ENCODE measurements around the gene SNX21. TPM values are rescaled to one million over a fixed set of nuclear protein-coding genes. Genes with fewer than 3 reads are reported as not detected.

Gene SNX21
- polyA plus RNA-seq, 4 donors = 11.3 to 22.4 (median 17.5) TPM

DNA sequence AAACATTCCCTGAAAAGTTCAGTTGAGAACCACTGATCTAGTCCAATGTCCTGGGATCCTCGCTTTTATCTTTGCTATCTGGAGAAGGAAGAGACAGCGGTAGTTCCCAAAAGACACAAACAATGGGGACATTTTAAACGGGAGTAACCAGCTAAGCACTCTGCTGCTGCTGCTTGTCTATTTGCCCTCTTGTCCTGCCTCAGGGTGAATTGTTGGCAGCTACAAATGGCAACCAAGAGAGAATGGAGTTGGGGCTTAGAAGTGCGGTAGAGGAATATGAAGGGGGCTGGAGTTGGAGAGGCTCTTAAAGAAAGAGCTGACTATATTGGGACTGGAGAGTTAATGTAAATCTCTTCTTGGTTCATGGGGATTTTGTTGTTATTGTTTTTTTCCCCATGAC, 41.0 kb downstream of the SNX21 start:
- DNase-seq (ENCODE audit: low read depth in 4 of 4, low spot score in 2 of 4) = no peak

DNA sequence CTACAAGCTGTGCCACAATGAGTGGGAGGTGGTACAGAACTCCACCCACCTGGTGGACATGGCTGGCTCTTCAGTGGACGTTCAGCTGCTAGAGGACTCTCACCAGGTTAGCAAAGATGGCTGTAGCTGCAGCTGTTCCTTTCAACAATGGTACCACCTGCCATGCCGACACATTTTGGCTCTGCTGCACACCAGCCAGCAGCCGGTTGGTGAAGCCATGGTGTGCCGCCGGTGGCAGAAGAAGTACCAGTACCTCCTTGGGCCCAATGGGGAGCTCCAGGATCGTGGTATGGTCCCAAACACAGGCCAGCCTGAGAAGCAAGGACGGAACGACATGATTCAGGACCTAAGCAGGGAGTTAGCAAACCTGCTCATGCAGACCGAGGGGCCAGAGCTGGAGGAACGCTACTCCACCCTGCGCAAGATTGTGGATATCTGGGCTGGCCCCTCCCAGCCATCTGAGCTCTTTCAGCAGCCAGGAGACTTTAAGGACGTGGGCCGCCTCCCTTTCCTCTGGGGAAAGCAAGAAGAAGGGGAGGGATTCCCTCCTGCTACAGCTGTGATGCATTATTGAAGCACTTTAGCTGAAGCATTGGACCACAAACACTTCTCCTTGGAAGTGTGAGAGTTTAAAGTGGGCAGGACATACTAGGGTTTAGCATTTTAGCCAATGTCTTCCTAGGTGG, 44.6 kb downstream of the SNX21 start:
- DNase-seq (ENCODE audit: low read depth in 4 of 4, low spot score in 2 of 4) = no peak

DNA sequence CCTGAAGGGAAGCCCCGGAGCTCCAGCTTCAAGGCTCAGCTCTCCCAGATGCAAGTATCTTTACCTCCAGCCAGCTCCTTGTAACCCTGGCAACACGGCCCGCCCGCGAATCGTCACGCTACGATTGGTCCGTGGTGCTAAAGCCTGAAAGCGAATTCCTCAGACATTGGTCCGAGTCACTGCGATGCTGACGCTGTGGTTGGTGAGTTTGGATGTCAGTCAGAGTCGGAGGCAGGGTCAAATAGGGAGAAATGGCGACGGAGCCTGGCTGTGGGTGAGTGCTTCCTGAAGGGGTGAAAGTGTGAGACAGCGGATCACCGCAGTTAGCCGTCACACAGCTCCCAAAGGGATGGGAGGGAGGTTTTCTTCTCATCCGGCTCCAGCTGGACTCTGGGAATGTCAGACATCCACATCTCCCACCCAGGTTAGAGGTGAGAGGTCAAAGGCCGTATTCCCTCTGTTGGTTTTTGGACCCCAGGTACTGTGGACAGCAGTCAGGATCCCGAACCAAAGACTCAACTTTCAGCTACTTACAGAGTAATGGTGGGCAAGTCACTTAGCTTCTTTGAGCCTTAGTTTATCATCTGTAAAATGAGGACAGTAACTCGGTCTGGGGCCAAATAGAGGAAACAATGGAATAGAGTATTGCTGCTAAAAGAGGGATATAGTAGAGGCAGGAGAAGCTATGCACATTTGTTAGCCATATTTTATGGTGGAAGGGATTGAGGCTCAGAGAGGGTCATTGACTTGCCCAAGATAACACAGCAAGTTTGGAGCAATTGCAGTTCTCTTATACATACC, 47.6 kb downstream of the SNX21 start, which contains the start of gene ZSWIM1:
Gene ZSWIM1, plus strand, starts transcription at position 240 of the 801 bp plus-strand sequence. CDS start 1,366 bp downstream, outside the sequence.
- DNase-seq (ENCODE audit: low read depth in 4 of 4, low spot score in 2 of 4) = peak; percentile 97 to 100 (median 98)

DNA sequence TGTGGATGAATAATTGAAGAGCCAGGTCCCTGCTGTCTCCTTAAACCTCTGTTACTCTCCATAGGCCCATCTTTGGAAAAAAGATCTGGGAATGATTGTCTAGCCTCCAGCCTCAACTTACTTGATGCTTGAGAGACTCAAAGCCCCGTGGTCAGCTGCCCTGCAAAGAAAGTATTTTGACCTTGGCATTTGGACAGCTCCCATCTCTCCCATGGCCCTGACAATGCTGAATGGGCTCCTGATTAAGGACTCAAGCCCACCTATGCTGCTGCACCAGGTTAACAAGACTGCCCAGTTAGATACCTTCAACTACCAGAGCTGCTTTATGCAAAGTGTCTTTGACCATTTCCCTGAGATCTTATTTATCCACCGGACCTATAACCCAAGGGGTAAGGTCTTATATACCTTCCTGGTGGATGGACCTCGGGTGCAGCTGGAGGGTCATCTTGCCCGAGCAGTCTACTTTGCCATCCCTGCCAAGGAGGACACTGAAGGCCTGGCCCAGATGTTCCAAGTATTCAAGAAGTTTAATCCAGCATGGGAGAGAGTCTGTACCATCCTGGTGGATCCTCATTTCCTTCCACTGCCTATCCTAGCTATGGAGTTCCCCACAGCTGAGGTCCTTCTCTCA, 49.0 kb downstream of the SNX21 start:
- no peak for DNase-seq (ENCODE audit: low read depth in 4 of 4, low spot score in 2 of 4)

DNA sequence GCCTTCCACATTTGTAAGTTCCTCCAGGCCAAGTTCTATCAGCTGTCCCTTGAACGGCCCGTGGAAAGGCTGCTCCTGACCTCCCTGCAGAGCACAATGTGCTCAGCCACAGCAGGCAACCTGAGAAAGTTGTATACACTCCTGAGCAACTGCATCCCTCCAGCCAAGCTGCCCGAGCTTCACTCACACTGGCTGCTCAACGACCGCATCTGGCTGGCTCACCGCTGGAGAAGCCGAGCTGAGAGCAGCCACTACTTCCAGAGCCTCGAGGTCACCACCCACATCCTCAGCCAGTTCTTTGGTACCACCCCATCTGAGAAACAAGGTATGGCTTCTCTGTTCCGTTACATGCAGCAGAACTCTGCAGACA, 49.5 kb downstream of the SNX21 start:
- no peak for DNase-seq (ENCODE audit: low read depth in 4 of 4, low spot score in 2 of 4)

DNA sequence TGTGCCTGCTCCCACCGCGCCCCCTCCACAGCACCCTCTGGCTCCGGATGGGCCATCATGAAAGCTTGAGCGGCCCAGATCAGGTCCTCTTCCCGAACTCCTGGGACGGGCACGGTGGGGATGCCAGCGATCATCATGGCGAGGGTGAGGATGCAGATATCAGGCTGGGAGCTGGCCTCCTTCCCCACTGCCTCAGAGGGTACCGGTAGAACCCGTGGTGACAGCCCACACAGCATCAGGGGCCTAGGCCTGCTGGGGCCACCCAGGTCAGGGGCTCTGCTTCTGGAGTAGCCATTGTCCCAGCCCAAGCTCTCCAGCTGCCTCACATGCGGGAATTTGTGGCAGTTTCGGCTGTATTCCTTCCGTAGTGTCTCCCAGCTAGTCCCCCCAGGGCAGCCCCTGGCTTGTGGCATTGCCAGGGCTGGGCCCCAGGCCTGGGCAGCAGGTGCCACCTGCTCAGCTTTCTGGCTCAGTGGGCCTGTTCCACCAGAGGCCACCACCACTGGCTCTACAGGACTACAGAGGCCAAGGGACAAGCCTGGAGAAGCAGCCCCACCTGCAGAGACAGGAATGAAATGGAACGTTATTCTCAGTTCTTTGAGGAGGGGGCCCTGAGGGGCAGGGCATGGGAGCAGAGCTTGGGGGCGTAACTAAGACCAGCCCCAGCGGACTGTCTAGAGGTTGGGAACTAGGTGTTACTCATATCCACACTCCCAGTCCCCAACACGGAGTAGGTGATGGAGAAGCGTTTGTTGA, 53.2 kb downstream of the SNX21 start:
- DNase-seq (ENCODE audit: low read depth in 4 of 4, low spot score in 2 of 4) = no peak

DNA sequence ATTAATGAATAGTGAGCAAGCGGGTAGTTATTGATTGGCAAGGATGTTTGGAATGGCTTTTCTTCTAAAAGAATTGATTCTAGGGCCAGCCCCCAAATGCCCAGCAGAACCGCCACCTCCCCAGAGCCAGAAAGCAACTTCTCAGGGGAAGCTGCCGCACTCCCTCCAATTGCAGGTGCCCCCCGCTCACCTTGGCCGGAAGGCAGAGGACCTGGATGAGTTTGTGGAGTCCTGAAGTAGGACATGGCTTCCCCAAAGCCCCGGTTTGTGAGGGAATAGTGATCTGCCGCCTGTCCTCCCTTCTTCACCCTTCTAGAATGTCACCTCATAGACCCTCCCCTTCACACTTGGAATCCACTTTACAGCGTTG, 53.7 kb downstream of the SNX21 start, which contains the start of gene SPATA25:
Gene SPATA25, minus strand, starts transcription at position 277 of the 370 bp plus-strand sequence. Its CDS starts 32 bp downstream, at position 245.
- DNase-seq (ENCODE audit: low read depth in 4 of 4, low spot score in 2 of 4) = no peak

DNA sequence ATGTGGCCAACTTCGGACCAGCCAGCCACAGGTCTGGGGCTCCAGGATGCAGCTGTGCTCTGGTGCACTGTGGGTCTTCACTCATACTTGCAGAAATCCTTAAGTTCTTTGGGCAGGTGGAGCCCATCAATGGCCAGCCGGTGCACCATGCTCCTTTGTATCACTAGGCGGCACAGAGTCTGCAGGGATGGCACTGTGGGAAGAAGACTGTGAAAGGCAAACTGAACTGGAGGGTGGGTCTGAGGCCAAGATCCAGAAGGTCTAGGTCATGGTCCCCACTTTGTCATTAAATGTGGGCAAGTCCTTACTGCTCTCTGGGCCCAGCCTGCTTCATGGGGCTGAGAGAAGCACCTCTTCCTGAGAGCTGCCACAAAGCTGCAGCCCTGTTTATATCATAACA, 55.1 kb downstream of the SNX21 start:
- DNase-seq (ENCODE audit: low read depth in 4 of 4, low spot score in 2 of 4) = no peak

DNA sequence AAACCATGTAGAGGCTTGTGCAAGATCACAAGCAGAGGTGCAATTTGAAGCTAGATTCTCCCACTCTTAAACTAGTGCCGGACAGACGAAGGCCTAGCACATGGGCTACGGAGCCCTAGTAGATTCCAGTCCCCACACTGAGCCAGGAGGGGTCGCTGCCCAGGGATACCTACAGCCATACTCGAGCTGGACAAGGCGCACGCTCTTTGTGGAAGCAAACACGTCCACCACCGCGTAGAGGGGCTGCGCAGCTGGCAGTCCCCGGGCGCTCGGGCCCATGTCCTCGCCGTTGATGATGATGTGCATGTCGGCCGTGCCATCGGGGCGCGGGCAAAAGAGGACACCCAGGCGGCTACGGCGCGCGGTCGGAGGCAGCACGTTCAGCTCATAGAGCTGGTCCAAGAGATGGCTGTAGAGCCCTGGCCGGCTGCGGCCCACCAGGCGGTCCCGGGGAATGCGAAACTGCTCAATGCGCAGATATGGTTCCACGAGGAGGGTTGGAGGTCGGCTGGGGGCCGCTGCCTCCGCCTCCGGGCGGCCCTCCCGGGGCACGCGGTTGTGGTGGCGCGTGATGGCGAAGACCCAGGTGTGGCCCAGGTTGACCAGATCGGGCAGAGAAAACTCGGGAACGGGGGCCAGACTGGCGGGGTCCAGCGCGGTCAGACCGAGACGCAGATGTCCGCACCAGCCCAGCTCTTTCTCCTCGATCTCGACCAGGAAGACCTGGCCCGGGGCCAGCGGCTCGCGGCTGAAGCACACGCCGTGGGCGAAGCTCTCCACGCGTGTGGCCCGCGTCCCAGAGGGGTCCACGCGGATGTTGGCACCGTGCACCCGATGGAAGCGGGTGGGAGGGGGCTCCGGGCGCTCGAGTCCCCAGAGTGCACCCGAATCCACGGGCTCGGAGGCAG, 56.7 kb downstream of the SNX21 start:
- DNase-seq (ENCODE audit: low read depth in 4 of 4, low spot score in 2 of 4) = peak; percentile 37 to 83 (median 71)

DNA sequence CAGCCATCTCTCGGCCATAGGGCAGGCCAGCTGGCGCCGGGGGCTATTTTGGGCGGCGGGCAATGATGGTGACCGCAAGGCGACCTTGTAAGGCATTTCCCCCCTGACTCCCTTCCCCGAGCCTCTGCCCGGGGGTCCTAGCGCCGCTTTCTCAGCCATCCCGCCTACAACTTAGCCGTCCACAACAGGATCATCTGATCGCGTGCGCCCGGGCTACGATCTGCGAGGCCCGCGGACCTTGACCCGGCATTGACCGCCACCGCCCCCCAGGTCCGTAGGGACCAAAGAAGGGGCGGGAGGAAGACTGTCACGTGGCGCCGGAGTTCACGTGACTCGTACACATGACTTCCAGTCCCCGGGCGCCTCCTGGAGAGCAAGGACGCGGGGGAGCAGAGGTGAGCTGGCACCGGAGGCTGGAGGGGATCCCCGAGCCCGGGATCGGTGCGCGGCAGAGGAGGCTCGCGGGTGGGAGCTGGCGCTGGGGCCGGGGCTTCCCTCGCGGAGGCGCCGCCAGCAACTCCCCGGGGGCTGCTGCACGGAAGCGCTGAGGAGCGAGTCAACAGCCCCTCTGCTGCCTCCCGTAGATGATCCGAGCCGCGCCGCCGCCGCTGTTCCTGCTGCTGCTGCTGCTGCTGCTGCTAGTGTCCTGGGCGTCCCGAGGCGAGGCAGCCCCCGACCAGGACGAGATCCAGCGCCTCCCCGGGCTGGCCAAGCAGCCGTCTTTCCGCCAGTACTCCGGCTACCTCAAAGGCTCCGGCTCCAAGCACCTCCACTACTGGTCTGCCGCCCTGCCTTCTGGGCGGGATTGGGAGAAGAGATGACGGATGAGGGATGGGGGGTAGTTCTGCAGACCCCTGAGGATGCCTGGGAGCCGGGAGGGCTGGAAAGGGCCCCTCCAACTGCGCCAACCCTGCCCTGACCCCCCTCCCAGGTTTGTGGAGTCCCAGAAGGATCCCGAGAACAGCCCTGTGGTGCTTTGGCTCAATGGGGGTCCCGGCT, 57.7 kb downstream of the SNX21 start, which contains the start of the genes CTSA and NEURL2:
Gene CTSA, plus strand, starts transcription at position 351 of the 999 bp plus-strand sequence. Its CDS starts 234 bp downstream, at position 585.
Gene NEURL2, minus strand, starts transcription at position 224 of the 999 bp plus-strand sequence. Its CDS starts 217 bp downstream, at position 7.
- peak; percentile 80 to 86 (median 84) for DNase-seq (ENCODE audit: low read depth in 4 of 4, low spot score in 2 of 4)

DNA sequence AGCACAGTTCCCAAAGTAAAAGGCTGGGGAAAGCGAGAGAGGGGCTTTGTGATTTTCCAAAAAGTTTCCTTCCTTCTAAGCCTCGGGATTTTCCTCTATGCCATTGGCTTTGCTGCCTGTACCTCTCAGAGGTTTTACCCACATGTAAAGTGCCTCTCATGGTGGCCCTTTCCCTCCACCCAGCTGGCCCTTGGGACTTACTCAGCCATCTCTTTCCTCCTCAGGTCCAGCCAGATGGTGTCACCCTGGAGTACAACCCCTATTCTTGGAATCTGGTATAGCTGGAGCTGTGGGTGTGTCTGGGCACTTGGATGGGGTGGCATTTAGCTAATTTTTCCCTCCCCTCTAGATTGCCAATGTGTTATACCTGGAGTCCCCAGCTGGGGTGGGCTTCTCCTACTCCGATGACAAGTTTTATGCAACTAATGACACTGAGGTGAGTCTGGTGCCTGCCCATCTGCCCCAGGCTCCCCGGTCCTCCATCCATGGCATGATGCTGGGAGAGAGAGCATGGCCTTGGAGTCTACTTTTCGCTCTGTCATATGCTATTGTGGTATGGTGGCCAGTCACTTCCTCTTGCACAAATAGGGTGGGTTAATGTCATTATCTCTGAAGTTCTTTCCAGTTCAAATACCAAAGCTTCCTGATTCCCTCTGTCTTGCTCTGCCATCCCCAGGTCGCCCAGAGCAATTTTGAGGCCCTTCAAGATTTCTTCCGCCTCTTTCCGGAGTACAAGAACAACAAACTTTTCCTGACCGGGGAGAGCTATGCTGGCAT, 58.6 kb downstream of the SNX21 start:
- no peak for DNase-seq (ENCODE audit: low read depth in 4 of 4, low spot score in 2 of 4)

Other genes with a start within 250 kb of the SNX21 start
- not detected for gene WFDC10A, start 204.1 kb upstream of the SNX21 start, polyA plus RNA-seq (ENCODE audit: insufficient read length in 4 of 4)
- not detected for gene WFDC9, start 202.5 kb upstream of the SNX21 start, polyA plus RNA-seq (ENCODE audit: insufficient read length in 4 of 4)
- under 1 TPM in 1 of 4 donors, not detected in 3; 0.27 TPM for gene WFDC11, start 163.6 kb upstream of the SNX21 start, polyA plus RNA-seq (ENCODE audit: insufficient read length in 4 of 4)
- gene WFDC13, start 131.8 kb upstream of the SNX21 start, polyA plus RNA-seq (ENCODE audit: insufficient read length in 4 of 4) = not detected
- not detected for gene WFDC10B, start 128.8 kb upstream of the SNX21 start, polyA plus RNA-seq (ENCODE audit: insufficient read length in 4 of 4)
- not detected for gene SPINT4, start 111.5 kb upstream of the SNX21 start, polyA plus RNA-seq (ENCODE audit: insufficient read length in 4 of 4)
- 1 to 10 TPM; 1.0 to 2.2 (median 1.7) TPM for gene WFDC3, start 41.9 kb upstream of the SNX21 start, polyA plus RNA-seq (ENCODE audit: insufficient read length in 4 of 4)
- gene DNTTIP1, start 41.8 kb upstream of the SNX21 start, polyA plus RNA-seq (ENCODE audit: insufficient read length in 4 of 4) = 10 to 100 TPM; 34.9 to 46.2 (median 39.1) TPM
- 10 to 100 TPM; 56.3 to 76.9 (median 67.4) TPM for gene UBE2C, start 21.2 kb upstream of the SNX21 start, polyA plus RNA-seq (ENCODE audit: insufficient read length in 4 of 4)
- 1 to 10 TPM in 2 of 4 donors, under 1 TPM in 2; 0.32 to 1.4 (median 0.98) TPM for gene TNNC2, start 6.5 kb upstream of the SNX21 start, polyA plus RNA-seq (ENCODE audit: insufficient read length in 4 of 4)
- gene ACOT8, start 23.6 kb downstream of the SNX21 start, polyA plus RNA-seq (ENCODE audit: insufficient read length in 4 of 4) = 10 to 100 TPM; 20.9 to 32.3 (median 26.7) TPM
- gene ZSWIM3, start 23.8 kb downstream of the SNX21 start, polyA plus RNA-seq (ENCODE audit: insufficient read length in 4 of 4) = 1 to 10 TPM; 5.4 to 5.7 (median 5.6) TPM
- gene ZSWIM1, start 47.4 kb downstream of the SNX21 start, polyA plus RNA-seq (ENCODE audit: insufficient read length in 4 of 4) = 10 to 100 TPM; 13.3 to 18.5 (median 15.7) TPM
- 1 to 10 TPM; 2.6 to 7.4 (median 4.8) TPM for gene SPATA25, start 53.8 kb downstream of the SNX21 start, polyA plus RNA-seq (ENCODE audit: insufficient read length in 4 of 4)
- 10 to 100 TPM in 2 of 4 donors, 1 to 10 TPM in 2; 4.2 to 11.2 (median 9.3) TPM for gene NEURL2, start 57.4 kb downstream of the SNX21 start, polyA plus RNA-seq (ENCODE audit: insufficient read length in 4 of 4)
- gene CTSA, start 57.5 kb downstream of the SNX21 start, polyA plus RNA-seq (ENCODE audit: insufficient read length in 4 of 4) = 100 to 1,000 TPM; 112 to 176 (median 131) TPM
- 100 to 1,000 TPM; 122 to 170 (median 131) TPM for gene PLTP, start 78.4 kb downstream of the SNX21 start, polyA plus RNA-seq (ENCODE audit: insufficient read length in 4 of 4)
- gene PCIF1, start 100.9 kb downstream of the SNX21 start, polyA plus RNA-seq (ENCODE audit: insufficient read length in 4 of 4) = 10 to 100 TPM; 43.3 to 57.8 (median 50.8) TPM
- gene ZNF335, start 138.4 kb downstream of the SNX21 start, polyA plus RNA-seq (ENCODE audit: insufficient read length in 4 of 4) = 10 to 100 TPM; 10.7 to 21.1 (median 14.2) TPM
- under 1 TPM; 0.35 to 0.68 (median 0.43) TPM for gene MMP9, start 175.1 kb downstream of the SNX21 start, polyA plus RNA-seq (ENCODE audit: insufficient read length in 4 of 4)
- 1 to 10 TPM; 1.5 to 3.2 (median 1.7) TPM for gene SLC12A5, start 195.4 kb downstream of the SNX21 start, polyA plus RNA-seq (ENCODE audit: insufficient read length in 4 of 4)